ENCODE results near the gene CLMN. TPM values are rescaled to one million over a fixed set of nuclear protein-coding genes. Genes with fewer than 3 reads are reported as not detected.

The CLMN gene
- total RNA-seq, 1 donor from 2014 or later, result 0.29 TPM

DNA sequence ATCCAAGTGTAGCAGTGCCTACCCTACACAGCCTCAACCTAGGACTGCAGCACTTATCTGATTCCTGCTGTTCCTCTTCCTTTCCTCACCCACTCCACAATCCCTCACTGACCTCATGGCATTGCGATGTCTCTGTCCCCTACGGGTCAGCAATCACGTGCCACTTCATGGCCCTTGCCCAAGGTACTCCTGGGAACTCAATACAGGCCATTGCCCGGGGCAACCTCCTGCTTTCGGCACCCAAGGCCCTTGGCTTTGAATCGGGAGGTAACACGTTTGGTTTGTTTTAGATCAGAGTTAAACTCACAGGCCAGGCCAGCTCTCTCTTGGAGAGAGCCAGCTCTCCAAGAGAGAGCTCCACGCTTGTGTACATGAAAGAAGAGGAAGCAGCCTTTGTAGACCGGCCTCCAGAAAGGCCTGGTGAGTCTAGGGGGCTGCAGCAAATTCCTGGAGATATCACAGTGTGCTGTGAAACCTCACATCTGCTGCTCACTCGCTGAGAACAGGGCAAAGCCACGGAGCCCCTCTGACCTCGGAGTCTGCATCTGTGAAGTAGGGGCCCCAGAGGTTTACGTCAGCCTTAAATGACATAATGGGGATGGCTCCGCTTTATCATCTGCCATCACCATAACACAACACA lies 12.2 kb downstream of the CLMN start:
- intact Hi-C loops (cut with micrococcal nuclease), result no loop called here

DNA sequence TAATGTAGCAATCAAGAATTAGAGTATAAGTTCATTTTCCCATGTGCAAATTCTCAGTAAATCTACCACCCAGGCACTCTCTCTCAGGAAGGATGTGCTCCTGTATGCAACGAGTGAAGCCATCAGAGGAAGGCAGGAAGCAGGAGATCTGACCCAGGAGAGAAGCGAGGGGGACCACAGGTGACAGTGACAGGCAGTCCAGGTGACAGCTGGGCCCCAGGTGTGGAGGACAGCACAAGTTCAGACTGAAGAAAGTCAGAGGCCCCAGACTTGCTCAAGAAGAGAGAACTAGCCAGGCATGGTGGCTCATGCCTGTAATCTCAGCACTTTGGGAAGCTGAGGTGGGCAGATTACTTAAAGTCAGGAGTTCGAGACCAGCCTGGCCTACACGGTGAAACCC lies 13.8 kb downstream of the CLMN start:
- intact Hi-C loops (cut with micrococcal nuclease), result no loop called here

DNA sequence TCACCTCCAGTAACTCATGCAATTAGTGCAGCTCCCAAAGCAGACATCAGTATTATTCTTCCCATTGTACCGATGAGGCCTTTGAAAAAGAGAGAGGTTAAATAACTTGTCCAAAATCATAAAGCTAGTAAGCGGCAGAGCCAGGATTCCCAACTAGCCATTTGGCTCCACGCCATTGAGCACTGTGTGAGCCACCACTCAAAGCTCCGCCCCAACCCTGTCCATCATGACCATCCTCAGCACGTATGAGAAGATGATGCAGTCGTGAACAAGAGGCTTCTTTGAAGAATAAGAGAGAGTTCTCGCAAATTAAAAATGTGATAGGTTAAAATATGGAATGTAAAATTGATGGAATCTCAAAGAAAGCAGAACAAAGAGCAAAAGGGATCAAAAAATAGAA lies 14.6 kb downstream of the CLMN start:
- intact Hi-C loops (cut with micrococcal nuclease), result no loop called here

DNA sequence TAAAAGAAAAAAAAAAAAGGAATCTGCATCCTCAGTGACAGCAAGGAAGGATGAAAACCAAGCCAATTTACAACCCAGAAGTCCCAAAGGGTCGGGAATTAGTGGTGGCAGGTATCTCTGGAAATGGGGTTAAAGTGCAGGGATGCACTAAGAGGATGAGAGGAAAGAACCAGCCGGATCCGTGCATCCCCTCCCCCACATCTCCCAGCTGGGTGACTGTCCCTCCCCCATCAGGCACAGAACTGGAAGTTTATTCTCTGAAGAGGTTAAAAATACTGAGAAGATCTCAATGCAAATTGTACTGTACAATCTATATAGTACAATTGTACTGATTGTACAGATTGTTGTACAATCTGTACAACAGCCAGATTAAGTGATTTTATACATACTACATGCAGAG lies 15.4 kb downstream of the CLMN start:
- intact Hi-C loops (cut with micrococcal nuclease), result no loop called here

DNA sequence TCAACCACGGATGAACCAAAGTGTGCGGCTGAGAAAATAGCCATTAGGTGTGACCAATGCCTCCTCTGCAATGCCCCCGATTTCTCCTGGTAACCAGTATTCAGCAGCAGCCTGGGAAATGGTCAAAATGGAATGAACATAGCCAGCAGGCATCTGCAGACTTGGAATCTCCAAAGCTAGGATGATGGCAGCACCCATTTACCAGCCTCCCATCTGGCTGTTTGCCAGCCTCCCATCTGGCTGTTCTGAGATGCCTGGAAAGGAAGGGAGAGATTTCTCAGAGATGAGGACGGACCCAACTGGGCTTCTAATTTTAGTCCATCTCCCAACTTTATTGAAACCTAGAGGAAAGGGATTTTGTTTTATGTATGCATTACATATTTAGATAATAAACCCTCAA lies 16.2 kb downstream of the CLMN start:
- intact Hi-C loops (cut with micrococcal nuclease), result no loop called here

DNA sequence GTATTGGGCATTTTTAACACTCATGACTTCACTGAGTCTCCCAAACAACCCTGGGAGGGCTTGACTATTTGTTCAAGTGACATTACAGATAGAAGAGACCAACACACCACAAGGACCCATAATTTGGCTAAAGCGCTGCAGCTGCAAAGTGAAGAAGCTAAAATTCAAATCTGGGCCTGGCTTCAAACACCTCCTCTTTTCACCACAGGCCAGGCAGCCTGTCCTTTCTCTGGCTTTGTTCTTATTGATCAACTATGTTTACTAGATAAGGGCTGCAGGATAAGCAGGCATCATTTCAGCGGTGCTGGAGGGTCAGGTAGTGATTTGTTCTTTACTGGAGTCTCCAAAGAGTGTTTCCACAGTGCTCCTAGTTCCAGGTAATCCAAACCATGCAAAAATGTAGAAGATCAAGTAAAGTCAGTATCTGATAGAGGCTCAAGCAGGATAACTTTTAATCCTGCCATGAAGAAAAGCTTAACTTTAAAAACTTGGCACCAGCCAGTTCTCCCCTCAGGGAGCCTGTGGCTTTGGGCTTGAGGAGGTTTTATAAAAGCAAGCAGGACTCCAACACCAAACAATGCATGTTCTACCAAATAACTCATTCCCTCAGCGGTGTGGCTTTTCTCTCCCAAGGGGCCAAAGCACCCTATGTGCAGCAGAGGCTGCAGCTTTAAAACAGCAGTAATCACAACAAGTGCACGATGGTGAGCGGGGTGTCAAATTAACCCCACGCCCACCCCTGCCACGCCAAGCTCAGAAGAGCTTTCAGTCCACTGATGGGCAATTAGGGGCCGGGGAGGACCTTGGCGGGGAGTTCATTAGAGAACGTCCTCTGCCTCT lies 16.8 kb downstream of the CLMN start:
- intact Hi-C loops (cut with micrococcal nuclease), result no loop called here

DNA sequence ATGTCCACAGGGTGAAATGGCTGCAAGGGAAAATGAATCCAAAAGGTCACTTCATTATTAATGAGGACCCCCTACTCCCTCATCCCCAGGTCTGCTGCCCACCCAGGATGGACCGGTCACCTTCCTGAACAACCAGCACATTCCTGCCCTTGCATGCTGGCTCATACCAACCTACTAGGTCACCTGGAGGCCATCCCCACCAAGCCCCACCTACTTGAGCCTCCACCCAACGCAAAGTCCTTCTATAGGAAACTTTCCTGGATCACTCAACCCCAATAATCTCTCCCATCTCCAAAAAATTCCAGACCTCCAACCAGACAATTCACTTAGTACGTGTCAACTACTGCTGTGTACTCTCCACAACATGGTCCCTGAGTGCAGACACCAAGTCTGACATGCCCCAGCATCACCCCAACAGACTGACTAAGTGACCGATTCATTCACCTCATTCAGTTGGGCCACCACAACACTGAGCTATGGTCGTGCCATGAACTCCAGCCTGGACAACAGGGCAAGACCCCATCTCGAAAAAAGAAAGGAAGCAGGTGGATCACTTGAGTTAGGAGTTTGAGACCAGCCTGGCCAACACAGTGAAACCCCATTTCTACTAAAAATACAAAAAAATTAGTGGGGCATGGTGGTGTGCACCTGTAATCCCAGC lies 18.1 kb downstream of the CLMN start:
- intact Hi-C loops (cut with micrococcal nuclease), result no loop called here

DNA sequence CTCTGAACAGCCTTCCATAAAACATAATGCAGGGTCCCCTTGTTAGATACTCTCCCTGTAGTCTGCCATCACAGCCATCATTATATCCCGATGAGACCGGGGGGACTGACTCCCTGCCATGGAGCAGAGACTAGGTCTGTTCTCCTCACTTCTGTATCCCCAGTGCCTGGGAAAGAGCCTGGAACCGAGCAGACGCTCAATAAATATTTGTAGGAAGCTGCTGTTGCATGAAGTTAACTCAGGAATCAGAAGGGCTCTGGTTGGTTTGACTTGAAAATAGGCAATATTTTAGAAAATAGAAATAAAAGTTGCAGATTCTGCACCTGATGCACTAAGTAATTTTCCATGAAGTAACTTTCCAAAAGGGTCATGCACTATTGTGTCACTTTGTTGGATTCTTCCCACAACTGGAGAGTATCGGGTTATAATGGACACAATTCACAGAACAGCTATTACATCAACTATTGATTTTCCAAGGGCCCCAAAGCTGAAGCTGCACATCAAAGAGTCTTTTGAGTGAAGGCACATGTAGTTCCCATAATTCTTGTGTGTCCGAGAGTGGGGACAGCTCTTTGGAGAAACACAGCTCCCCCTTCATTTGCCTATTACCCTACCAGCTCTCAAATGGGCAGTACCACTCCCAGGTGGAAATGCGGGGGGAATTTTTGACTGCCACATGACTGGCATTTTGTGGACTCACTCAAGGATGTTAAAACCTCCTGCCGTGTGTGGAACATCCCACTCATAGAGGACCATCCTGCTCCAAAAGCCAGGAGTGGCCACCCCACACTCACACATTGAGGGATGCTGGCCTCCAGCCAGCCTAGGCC lies 18.8 kb downstream of the CLMN start:
- intact Hi-C loops (cut with micrococcal nuclease), result no loop called here

GRCh38 chr14:95300002-95300696 lies 19.6 kb downstream of the CLMN start:
- intact Hi-C loops (cut with micrococcal nuclease), result no loop called here

DNA sequence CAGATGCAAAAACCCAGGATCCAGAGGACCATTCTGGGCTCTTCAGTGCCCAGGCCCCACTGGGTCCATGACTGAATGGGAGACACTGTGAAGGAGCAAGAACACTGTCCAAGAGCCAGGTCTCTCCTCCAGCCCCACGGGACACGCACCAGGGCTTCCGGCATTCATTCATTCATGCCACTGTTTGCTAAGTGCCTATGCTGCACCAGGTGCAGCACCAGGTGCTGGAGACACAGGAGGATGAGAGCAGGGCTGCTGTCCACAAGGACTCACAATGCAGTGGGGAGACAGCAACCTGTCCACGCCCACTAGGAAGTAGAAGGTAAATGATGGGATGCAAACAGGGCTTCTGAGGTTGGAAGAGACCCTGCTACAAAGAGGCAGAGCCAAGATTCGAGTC lies 20.4 kb downstream of the CLMN start:
- intact Hi-C loops (cut with micrococcal nuclease), result no loop called here

DNA sequence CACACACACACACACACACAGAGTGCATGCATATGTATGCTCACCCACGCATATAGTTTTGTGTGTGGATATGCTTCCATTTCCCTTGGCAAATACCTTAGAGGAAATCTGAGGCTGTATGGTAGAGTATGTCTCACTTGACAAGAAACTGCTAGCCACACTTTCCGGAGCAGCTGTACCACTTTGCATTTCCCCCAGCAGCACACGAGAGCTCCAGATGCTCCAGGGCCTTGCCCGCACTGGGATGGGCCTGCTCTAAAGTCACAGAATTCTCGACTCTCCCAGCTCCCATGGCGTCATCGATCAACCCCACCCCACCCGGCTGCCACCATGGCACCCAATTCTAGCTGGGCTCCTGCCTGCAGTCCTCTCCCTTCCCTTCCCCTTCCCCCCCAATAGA lies 21.9 kb downstream of the CLMN start:
- intact Hi-C loops (cut with micrococcal nuclease), result no loop called here

DNA sequence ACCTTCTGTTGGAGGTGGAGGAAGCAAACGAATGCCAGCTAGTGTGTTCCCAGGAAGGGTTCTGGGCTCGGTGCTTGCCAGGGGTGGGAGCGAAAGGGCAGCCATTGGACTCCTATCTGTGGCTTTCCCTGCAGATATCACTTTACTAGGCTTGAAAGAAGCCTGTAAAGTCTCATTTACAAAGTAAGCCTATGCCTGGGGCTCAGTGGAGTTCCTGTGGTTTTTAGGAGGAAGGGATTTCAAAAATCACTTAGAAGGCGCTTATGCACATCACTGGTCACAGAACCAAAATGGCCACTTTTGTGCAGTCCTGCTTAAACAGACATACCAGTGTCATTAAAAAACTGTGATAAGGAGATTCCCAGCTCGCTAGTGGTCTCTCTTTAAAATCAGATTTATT lies 22.7 kb downstream of the CLMN start:
- intact Hi-C loops (cut with micrococcal nuclease), result no loop called here

- intact Hi-C loops (cut with micrococcal nuclease), result no loop called here
Measured at GRCh38 chr14:95295600-95296376, 23.9 kb downstream of the CLMN start.

DNA sequence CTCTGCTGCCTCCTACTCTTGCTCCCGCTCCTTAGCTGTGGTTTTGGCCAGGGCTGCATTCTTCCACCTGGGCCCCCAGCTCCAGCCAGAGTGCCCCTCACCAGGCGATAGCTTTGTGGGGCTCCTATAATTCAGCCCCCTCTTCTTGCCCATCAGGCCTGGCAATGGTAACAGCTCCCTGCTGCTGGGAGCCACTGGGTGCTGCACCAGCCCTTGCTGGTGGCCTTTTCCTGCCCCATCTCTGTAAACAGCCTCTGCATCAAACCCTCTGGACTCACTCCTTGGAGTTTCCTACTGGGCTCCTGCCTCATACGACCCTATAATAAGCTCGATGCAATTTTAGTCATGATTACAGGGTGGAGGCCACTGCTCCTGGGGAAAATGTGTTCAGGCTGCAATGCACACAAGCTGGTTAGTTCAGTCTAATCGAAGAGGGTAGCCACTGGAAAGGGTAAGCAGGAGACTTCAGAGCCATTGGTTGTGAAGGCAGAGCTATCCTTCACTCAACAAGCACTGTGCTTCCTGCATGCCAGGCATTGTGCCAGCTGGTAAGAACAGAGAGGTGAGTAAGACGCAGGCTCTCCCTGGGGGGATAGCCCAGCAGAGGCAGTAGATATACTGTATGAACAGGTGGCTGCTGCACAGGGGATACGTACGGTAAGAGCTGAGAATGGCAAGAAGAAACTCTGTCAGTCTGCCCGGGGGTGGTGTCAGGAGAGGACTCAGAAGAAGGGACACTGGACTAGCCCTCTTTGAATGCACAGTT lies 24.7 kb downstream of the CLMN start:
- intact Hi-C loops (cut with micrococcal nuclease), result no loop called here

DNA sequence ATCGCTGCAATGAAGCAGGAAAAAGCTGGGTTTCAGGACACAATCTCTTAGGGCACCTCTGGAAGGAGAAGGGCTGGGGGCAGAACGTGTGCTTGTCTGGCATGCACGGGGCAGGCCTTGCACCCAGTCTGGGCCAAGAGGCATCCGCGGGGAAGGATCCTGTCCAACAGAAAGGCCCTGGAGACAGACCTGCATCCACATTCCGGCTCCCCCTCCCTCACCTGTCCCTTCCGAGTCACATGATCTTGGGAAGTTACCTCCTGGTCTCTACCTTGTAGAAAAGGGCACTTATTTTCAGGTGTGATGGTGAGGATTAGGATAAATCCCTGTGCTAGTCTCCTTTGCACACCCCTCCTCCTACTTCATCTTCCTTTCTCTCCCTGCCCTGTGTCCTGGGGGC lies 25.4 kb downstream of the CLMN start:
- intact Hi-C loops (cut with micrococcal nuclease), result no loop called here

DNA sequence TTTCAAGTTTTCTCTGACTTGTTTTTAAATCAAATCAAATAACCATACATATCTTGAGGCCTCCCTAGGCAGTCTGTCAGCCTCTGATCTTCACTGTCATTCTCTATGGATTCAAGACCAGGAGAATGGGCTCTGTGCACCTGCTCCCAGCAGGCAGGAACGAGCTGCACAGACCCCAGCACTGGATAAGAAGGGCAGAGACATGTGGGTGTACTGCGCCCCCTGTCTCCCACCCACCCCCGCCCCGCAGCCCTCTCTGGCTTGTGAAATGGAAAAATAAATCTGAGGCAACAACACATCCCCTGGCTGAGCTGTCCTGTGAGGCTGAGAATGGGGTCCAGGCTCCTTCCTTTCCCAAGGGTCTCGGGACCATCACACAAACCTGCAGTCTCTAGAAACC lies 26.3 kb downstream of the CLMN start:
- intact Hi-C loops (cut with micrococcal nuclease), result no loop called here

GRCh38 chr14:95292660-95293425 lies 26.9 kb downstream of the CLMN start:
- intact Hi-C loops (cut with micrococcal nuclease), result no loop called here

- intact Hi-C loops (cut with micrococcal nuclease), result no loop called here
Measured at GRCh38 chr14:95291859-95292542, 27.7 kb downstream of the CLMN start.
